ENCODE data around the gene KLHL20.
A peak's percentile ranks its signal among the peaks of the same experiment; 100 is the strongest.
"Not testable (repeated sequence)": the region's sequence is repeated elsewhere in the genome, so short reads cannot be mapped to it uniquely, and the experiment has no call there.

KLHL20 gene

DNA sequence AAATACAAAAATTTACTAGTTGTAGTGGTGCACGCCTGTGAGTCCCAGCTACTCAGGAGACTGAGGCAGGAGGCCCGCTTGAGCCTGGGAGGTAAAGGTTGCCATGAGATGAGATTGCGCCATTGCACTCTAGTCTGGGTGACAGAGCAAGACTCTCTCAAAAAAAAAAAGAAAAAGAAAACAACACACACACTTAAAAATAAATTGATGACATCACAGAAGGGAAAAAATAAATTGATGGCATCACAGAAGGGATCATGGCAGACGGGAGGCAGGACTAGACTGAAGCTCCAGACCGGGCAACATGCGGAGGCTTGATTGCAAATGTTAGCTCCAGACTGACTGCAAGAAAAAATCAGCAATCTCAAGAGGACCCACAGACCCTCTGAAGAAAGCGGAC is 43.3 kb downstream of the KLHL20 start:
- DNase-seq, result no peak

DNA sequence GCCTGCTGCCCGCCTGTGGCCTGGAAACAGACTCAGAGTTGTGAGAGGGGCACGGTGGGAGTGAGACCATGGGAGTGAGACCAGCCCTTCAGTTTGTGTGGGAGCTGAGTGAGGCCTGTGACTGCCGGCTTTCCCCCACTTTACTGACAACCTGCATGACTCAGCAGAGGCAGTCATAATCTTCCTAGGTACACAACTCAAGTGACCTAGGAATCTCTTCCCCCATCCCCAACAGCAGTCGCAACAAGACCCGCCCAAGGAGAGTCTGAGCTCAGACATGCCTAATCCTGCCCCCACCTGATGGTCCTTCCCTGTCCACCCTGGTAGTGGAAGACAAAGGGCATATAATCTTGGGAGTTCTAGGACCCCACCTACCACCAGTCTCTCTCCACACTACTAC is 44.2 kb downstream of the KLHL20 start:
- no peak for DNase-seq

DNA sequence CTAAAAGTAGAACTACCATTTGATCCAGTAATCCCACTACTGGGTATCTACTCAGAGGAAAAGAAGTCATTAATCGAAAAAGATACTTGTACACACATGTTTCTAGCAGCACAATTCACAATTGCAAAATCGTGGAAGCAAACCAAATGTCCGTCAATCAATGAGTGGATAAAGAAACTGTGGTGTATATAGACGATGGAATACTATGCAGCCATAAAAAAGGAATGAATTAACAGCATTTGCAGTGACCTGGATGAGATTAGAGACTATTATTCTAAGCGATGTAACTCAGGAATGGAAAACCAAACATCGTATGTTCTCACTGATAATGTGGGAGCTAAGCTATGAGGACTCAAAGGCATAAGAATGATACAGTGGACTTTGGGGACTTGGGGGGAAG is 49.5 kb downstream of the KLHL20 start:
- not testable (repeated sequence) for DNase-seq

DNA sequence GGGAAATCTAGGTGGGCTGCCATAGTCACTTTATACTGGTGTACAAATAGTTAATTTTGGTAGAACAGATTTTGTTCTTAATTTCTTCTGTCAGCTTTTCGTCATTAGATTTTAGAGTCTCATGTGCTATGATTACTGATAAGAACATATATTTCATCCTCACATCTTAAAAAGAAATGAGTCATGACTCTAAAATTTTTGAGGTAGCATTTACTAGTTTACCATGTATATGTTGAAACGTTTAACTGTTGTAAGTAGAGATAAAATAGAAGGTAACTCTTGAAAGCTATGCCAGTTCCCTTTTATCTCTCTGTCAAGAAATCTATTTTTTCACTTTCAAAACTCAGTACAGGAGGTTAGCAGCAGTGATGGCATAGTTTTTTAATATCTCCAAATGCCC is 53.4 kb downstream of the KLHL20 start:
- DNase-seq, result peak; percentile 43

DNA sequence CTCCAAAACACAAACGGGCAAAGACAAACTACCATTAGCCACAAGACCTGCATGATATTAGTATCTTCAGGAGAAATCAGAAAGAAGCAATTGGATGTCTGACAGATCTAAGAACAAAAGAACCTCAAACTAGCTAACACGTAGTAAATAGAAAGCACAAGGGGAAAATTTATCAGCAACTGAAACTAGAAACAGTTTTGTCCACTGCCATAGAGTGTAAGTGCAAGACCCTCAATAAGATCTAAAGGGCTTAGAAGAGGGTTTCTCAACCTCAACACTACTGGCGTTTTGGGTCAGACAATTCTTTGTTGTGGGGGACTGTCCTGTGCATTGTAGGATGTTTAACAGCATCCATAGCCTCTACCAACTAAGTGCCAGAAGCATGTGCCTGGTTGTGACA is 54.0 kb downstream of the KLHL20 start:
- DNase-seq, result no peak

DNA sequence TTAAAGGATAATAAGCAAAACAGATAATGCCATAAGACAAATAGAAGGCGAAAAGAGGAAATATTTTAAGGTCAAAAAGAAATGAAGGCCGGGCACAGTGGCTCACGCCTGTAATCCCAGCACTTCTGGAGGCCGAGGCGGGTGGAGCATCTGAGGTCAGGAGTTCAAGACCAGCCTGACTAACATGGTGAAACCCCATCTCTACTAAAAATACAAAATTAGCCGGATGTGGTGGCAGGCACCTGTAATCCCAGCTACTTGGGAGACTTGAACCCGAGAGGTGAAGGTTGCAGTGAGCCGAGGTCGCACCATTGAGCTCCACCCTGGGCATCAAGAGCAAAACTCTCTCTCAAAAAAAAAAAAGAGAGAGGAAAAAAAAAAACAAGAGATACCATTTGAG is 55.5 kb downstream of the KLHL20 start:
- DNase-seq, result not testable (repeated sequence)

DNA sequence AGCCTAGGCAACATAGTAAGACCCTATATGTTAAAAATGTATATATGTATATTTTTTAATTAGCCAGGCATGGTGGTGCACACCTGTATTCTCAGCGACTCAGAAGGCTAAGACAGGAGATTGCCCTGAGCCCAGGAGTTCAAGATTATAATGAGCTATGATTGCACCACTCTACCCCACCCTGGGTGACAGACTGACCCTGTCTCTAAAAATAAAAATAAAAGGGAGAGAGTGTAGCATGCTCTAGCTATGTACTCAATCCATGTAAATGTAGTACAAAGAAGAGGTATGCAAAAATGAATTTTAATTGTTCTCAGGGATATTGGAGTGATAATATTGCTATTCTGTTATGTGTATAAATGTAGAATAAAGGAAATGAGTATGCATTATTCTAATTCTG is 56.8 kb downstream of the KLHL20 start:
- DNase-seq, result no peak

DNA sequence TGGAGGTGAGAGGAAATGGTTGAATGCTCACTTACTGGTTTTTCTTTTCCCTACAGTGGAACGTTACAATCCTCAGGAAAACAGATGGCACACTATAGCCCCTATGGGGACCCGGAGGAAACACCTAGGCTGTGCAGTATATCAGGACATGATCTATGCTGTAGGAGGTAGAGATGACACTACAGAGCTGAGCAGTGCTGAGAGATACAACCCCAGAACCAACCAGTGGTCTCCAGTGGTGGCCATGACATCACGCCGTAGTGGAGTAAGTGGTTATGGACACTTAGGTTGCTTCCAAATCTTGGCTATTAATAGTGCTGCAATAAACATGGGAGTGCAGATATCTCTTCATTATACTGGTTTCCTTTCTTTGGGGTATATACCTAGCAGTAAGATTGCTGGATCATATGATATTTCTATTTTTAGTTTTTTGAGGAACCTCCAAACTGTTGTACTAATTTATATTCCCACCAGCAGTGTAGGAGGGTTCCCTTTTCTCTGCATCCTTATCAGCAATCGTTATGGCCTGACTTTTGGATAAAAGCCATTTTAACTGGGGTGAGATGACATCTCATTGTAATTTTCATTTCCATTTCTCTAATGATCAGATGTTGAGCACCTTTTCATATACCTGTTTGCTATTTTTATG is 60.9 kb downstream of the KLHL20 start:
- no peak for DNase-seq

DNA sequence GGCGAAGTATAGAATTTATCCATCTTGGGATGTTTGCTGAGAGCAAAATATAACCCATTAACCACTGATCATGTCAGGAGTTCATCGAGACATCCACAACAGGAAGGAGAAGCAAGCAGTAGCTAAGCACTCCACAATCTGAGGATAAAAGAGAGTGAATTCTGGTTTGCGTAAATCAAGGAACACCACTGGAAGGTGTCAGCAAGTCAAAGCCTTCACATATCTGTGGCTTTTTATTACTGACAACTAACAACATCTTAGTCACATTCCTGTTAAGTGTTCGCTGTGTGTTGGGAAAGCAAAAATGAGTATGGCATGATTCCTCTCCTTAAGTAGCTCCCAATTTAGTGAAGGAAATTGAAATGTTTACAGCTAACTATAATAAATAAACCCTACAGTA is 65.2 kb downstream of the KLHL20 start:
- DNase-seq, result no peak

DNA sequence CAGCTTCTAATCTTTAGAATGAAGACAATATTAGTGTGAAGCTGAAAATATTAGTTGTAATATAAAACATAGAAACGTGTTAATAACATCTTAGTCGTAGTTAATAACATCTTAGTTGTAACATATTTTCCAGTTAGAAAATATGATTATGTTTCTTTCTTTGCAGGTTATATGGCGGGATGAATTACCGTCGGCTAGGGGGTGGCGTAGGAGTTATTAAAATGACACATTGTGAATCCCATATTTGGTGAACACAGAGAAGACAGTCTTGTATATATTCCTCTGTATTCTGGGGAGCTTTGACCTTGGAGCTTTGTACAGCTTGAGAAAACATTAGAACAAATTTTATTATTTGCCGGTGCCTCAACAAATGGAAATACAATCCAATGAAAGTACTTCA is 70.2 kb downstream of the KLHL20 start:
- DNase-seq, result no peak

DNA sequence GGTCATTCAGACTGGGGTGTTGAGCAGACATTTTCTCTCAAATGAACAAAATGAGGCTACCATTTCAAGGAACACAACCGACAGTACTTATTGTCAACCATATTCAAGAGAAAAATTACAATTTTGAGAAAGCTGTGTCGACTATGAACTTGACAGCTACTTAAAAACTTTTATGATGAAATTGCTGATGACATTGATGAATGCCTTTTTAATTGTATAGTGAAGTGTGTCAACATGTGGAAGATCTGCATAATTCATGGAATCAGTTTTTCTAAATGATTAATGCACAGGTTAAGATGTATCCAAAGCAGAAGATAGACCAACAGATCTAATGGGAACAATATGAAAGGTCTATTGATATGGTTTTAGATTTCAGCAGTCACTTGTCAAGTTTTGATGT is 75.1 kb downstream of the KLHL20 start:
- no peak for DNase-seq

DNA sequence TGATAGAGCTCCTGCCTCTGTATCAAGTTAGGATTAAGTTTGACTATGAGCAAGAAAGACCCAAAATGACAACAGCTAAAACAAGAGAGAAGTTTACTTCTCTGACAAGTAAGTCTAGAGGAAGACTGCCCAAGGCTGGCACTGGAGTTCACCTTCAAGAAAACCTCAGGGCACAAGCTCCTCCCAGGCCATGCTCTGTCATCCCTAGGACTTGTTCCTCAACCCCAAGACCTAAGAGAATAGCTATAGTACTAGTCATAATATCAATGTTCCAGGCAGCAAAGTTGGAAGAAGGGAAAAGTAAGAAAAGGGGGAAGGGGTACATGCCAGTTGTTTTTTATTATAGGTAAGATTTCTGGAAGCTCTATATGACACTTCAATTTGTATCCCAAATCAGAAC is 83.3 kb downstream of the KLHL20 start:
- DNase-seq, result no peak

DNA sequence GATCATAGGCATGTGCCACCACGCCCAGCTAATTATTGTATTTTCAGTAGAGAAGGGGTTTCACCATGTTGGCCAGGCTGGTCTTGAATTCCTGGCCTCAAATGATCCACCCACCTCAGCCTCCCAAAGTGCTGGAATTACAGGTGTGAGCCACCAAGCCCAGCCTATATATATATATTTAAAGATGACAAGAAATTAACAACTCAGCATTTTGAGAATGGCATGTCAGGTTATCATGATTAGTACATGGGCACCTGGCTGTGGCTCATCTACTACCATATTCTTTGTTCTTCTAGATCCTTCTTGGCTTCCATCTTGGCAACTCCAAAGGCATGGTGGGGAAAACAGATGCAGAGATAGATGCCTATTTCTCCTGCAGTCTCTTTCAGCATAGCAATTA is 85.2 kb downstream of the KLHL20 start:
- not testable (repeated sequence) for DNase-seq

DNA sequence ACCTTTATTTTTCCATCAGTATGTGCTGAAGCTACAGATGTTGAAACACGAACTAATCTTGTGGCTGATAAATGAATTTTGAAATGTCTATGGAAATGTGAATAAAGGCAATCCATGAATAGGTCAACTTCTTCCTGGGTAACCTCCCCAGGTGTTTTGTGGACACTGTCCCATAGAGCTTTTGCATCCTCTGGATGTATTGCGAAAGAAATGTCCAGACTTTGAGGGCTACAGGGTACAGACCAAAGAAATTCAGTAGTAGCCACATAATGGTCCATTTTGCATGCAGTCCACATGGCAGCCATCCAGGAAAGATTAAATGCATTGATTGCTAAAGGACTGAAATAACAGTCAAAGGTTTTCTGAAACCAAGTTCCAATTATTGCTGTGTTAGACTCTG is 88.2 kb downstream of the KLHL20 start:
- DNase-seq, result no peak

DNA sequence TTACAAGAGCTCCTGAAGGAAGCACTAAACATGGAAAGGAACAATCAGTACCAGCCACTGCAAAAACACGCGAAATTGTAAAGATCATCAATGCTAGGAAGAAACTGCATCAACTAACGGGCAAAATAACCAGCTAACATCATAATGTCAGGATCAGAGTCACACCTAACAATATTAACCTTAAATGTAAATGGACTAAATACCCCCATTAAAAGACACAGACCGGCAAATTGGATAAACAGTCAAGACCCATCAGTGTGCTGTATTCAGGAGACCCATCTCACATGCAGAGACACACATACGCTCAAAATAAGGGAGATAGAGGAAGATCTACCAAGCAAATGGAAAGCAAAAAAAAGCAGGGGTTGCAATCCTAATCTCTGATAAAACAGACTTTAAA is 98.9 kb downstream of the KLHL20 start:
- DNase-seq, result not testable (repeated sequence)

DNA sequence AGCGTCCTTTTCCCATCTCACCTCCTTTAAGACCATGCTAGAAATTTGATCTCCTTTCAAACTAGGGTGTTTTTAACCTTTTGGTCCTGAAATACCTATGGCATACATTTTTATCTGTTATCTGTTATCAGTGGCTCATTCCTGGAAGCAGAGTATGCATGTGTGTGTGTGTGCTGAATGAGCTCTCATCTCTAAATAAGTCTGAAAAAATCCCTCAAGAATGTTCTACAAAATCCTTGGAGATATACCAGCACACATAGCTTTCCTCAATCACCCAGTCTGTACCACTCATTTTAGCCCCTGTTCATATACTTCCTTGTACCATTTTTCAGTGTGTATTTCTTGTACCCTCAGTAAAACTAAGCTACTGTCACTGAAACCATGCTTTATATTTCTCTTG is 103.7 kb downstream of the KLHL20 start:
- DNase-seq, result peak; percentile 35

DNA sequence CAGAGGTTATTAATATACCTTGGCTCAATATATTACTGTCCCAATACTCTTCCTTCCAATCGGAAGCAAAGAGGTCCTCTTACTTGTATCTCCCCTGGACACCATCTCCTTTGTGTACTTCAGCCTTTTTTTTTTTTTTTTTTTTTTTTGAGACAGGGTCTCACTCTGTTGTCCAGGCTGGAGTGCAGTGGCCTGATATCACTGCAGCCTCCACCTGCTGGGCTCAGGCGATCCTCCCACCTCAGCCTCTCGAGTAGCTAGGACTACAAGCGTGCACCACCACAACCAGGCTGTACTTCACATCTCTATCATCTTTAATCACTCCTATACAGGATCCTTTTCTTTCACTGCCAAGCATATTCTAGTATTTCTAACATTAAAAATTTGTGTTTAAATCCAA is 106.9 kb downstream of the KLHL20 start:
- no peak for DNase-seq

DNA sequence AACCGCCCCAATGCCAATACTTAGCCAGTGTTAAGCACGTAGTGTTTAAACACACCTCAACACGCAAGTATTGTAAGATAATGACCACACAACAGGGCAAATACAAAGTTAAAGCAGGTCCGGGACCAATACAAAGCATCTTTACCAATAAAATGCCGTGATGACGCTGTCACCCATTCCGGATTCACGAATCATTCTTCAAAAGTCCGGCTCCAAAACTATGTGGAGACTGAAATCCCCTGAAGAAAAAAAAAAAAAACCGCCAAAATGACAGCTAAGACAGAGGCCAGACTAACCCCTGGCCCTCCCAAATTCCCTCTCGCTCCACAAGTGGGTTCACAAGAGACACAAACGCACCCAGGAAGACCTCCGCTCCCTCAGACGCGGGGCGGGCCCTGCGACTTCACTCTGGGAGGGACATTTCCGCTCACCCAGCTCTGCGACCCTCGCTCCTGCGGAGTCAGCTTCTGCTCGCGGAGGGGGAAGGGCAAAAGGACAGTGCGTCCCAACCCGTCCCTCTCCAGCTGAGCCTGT is 109.1 kb downstream of the KLHL20 start:
- DNase-seq, result no peak

DNA sequence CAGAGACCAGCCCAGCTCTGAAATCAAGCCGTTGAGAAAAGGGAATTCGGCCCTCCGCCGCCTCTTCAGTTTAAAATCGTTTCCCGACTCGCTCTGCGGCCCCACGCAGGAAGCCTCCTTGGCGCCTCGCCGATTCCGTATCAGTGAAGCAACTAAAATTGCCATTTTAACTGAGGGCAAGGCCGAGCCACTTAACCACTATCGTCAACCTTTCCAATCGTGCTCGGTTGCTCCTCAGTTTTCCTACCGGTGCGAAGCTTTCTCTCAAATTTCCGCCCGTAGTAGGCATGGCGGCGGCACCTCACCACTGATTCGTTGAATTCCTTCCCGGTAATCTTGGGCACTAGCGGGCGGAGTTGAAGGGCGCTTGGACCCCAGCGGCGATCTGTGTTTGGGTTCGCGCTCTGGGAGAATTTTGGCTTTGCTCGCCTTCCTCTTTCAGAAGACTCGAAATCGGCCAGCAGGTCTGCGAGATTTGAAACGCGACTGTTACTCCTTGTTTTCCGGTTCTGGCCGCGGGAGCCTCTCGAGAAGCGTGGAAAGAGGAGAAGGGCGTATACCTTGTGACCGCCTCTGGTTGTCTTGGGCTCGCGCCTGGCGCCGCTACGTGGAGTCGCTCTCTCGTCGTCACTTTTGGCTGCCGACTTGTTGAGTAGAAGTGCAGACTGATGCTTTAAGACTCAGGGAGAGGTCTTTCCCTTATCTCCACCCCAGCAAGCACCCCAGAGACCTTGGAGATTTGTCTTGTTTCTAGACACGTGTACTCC is 109.7 kb downstream of the KLHL20 start, which contains the start of the genes CENPL and DARS2:
Gene CENPL, minus strand, starts transcription at position 569 of the 767 bp plus-strand sequence. CDS start 13,584 bp downstream, outside the sequence.
Gene DARS2, plus strand, starts transcription at position 359 of the 767 bp plus-strand sequence. CDS start 557 bp downstream, outside the sequence.
- peak; percentile 98 for DNase-seq

DNA sequence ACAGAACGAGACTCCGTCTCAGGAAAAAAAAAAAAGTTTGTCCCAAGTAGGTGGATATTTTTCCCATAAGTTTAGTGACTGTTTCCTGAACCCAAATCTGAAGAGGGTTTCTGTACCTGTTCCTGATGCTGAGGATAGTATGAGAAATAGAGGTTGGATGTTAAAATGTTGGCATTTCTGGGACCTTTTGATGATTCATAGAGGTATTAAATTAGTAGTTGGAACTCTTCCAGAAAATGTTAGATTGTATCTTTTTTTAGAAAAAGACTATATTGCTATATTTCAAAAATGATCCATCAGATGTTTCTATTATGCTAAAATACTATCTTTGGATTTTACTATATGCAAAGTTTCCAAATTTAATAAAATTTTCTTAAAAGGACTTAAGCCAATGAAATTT is 112.8 kb downstream of the KLHL20 start:
- no peak for DNase-seq

DNA sequence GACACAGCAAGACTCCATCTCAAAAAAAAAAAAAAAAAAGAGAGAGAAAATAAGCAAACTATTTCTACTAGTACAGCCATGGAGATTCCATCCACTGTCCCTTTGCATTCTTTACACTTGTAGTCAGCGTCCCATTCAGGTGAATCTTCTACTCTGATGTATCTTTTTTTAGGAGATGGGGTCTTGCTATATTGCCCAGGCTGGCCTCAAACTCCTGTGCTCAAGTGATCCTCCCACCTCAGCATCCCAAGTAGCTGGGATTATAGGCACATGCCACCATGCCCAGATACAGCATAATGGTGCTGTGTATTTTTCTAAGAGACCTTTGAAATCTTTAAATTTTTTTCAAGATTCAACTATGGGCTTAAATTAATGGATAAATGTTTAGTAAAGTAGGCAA is 118.0 kb downstream of the KLHL20 start:
- no peak for DNase-seq

Measured in NCI-H226 (cell line).